ENCODE measurements around the gene MYO10.

Gene MYO10

GRCh38 chr5:16862777-16863176 is 73.3 kb downstream of the MYO10 start:
- H3K36me3 Mint-ChIP-seq, result no peaks in the 10 kb centered on the region
- peaks cover 1% of the 10 kb centered on the region for H3K27me3 Mint-ChIP-seq
- no peak overlapping the region for H3K4me3 Mint-ChIP-seq
- H3K27ac Mint-ChIP-seq, result no peak overlapping the region
- no peak for DNase-seq (ENCODE audit: low spot score in 2 of 2)
- H3K4me1 Mint-ChIP-seq, result no peaks in the 10 kb centered on the region
- H3K9me3 Mint-ChIP-seq, result no peaks in the 10 kb centered on the region
- no peak for ATAC-seq (ENCODE audit: low read depth)

- Mint-ChIP-seq H3K4me3 (no peak overlapping the region), H3K4me1 (no peaks in the 10 kb centered on the region), H3K36me3 (no peaks in the 10 kb centered on the region), H3K27me3 (peaks cover 1% of the 10 kb centered on the region), H3K9me3 (no peaks in the 10 kb centered on the region), H3K27ac (no peak overlapping the region)
- no peak for DNase-seq (ENCODE audit: low spot score in 2 of 2)
- ATAC-seq (ENCODE audit: low read depth), result no peak
These were observed 76.7 kb downstream of the MYO10 start for GRCh38 chr5:16859346-16859745.

GRCh38 chr5:16858151-16858550 is 77.9 kb downstream of the MYO10 start:
- no peak for DNase-seq (ENCODE audit: low spot score in 2 of 2)
- peaks cover 1% of the 10 kb centered on the region for H3K27me3 Mint-ChIP-seq
- H3K4me3 Mint-ChIP-seq, result no peak overlapping the region
- no peaks in the 10 kb centered on the region for H3K36me3 Mint-ChIP-seq
- no peaks in the 10 kb centered on the region for H3K4me1 Mint-ChIP-seq
- no peak overlapping the region for H3K27ac Mint-ChIP-seq
- ATAC-seq (ENCODE audit: low read depth), result no peak
- no peaks in the 10 kb centered on the region for H3K9me3 Mint-ChIP-seq

- H3K36me3 Mint-ChIP-seq, result no peaks in the 10 kb centered on the region
- H3K27me3 Mint-ChIP-seq, result peaks cover 1% of the 10 kb centered on the region
- ATAC-seq (ENCODE audit: low read depth) (no peak), DNase-seq (ENCODE audit: low spot score in 2 of 2) (no peak)
- no peak overlapping the region for H3K27ac Mint-ChIP-seq
- H3K4me1 Mint-ChIP-seq, result no peaks in the 10 kb centered on the region
- no peak overlapping the region for H3K4me3 Mint-ChIP-seq
- no peaks in the 10 kb centered on the region for H3K9me3 Mint-ChIP-seq
These were observed 78.5 kb downstream of the MYO10 start for GRCh38 chr5:16857635-16858034.

- Mint-ChIP-seq H3K4me1 (no peaks in the 10 kb centered on the region), H3K9me3 (no peaks in the 10 kb centered on the region), H3K27me3 (peaks cover 1% of the 10 kb centered on the region), H3K27ac (no peak overlapping the region), H3K4me3 (no peak overlapping the region), H3K36me3 (no peaks in the 10 kb centered on the region)
- no peak for ATAC-seq (ENCODE audit: low read depth)
- DNase-seq (ENCODE audit: low spot score in 2 of 2), result no peak
These were observed 79.6 kb downstream of the MYO10 start for GRCh38 chr5:16856531-16856930.

- Mint-ChIP-seq H3K36me3 (no peaks in the 10 kb centered on the region), H3K9me3 (no peaks in the 10 kb centered on the region), H3K4me1 (no peaks in the 10 kb centered on the region), H3K27ac (no peak overlapping the region), H3K27me3 (peaks cover 1% of the 10 kb centered on the region), H3K4me3 (no peak overlapping the region)
- ATAC-seq (ENCODE audit: low read depth) (no peak), DNase-seq (ENCODE audit: low spot score in 2 of 2) (no peak)
These were observed 80.2 kb downstream of the MYO10 start for GRCh38 chr5:16855898-16856297.

GRCh38 chr5:16855485-16855884 is 80.6 kb downstream of the MYO10 start:
- H3K9me3 Mint-ChIP-seq, result no peaks in the 10 kb centered on the region
- peaks cover 1% of the 10 kb centered on the region for H3K27me3 Mint-ChIP-seq
- no peak for DNase-seq (ENCODE audit: low spot score in 2 of 2)
- ATAC-seq (ENCODE audit: low read depth), result no peak
- no peak overlapping the region for H3K4me3 Mint-ChIP-seq
- H3K36me3 Mint-ChIP-seq, result no peaks in the 10 kb centered on the region
- H3K4me1 Mint-ChIP-seq, result no peaks in the 10 kb centered on the region
- H3K27ac Mint-ChIP-seq, result no peak overlapping the region

- H3K9me3 Mint-ChIP-seq, result no peaks in the 10 kb centered on the region
- H3K27ac Mint-ChIP-seq, result no peak overlapping the region
- ATAC-seq (ENCODE audit: low read depth) (no peak), DNase-seq (ENCODE audit: low spot score in 2 of 2) (no peak)
- H3K27me3 Mint-ChIP-seq, result no peaks in the 10 kb centered on the region
- H3K36me3 Mint-ChIP-seq, result no peaks in the 10 kb centered on the region
- no peaks in the 10 kb centered on the region for H3K4me1 Mint-ChIP-seq
- H3K4me3 Mint-ChIP-seq, result no peak overlapping the region
These were observed 81.7 kb downstream of the MYO10 start for GRCh38 chr5:16854351-16854750.

GRCh38 chr5:16853518-16853917 is 82.6 kb downstream of the MYO10 start:
- no peaks in the 10 kb centered on the region for H3K9me3 Mint-ChIP-seq
- H3K27me3 Mint-ChIP-seq, result no peaks in the 10 kb centered on the region
- no peak overlapping the region for H3K4me3 Mint-ChIP-seq
- ATAC-seq (ENCODE audit: low read depth) (no peak), DNase-seq (ENCODE audit: low spot score in 2 of 2) (no peak)
- no peak overlapping the region for H3K27ac Mint-ChIP-seq
- no peaks in the 10 kb centered on the region for H3K36me3 Mint-ChIP-seq
- H3K4me1 Mint-ChIP-seq, result no peaks in the 10 kb centered on the region

GRCh38 chr5:16852251-16853005 is 83.7 kb downstream of the MYO10 start:
- Mint-ChIP-seq H3K27me3 (no peaks in the 10 kb centered on the region), H3K27ac (no peak overlapping the region), H3K9me3 (no peaks in the 10 kb centered on the region), H3K4me3 (no peak overlapping the region), H3K4me1 (no peaks in the 10 kb centered on the region), H3K36me3 (no peaks in the 10 kb centered on the region)
- DNase-seq (ENCODE audit: low spot score in 2 of 2) (no peak), ATAC-seq (ENCODE audit: low read depth) (no peak)

GRCh38 chr5:16849775-16850174 is 86.3 kb downstream of the MYO10 start:
- Mint-ChIP-seq H3K36me3 (no peaks in the 10 kb centered on the region), H3K9me3 (no peaks in the 10 kb centered on the region), H3K4me3 (no peak overlapping the region), H3K27me3 (no peaks in the 10 kb centered on the region), H3K27ac (no peak overlapping the region), H3K4me1 (no peaks in the 10 kb centered on the region)
- ATAC-seq (ENCODE audit: low read depth) (no peak), DNase-seq (ENCODE audit: low spot score in 2 of 2) (no peak)

GRCh38 chr5:16849181-16849580 is 86.9 kb downstream of the MYO10 start:
- Mint-ChIP-seq H3K9me3 (no peaks in the 10 kb centered on the region), H3K4me3 (no peak overlapping the region), H3K27ac (no peak overlapping the region), H3K27me3 (no peaks in the 10 kb centered on the region), H3K4me1 (no peaks in the 10 kb centered on the region), H3K36me3 (no peaks in the 10 kb centered on the region)
- ATAC-seq (ENCODE audit: low read depth) (no peak), DNase-seq (ENCODE audit: low spot score in 2 of 2) (no peak)

- H3K27me3 Mint-ChIP-seq, result peaks cover 2% of the 10 kb centered on the region
- ATAC-seq (ENCODE audit: low read depth) (no peak), DNase-seq (ENCODE audit: low spot score in 2 of 2) (no peak)
- H3K4me3 Mint-ChIP-seq, result no peak overlapping the region
- H3K36me3 Mint-ChIP-seq, result no peaks in the 10 kb centered on the region
- H3K9me3 Mint-ChIP-seq, result no peaks in the 10 kb centered on the region
- no peaks in the 10 kb centered on the region for H3K4me1 Mint-ChIP-seq
- no peak overlapping the region for H3K27ac Mint-ChIP-seq
These were observed 91.1 kb downstream of the MYO10 start for GRCh38 chr5:16844952-16845351.

- H3K36me3 Mint-ChIP-seq, result no peaks in the 10 kb centered on the region
- no peak for DNase-seq (ENCODE audit: low spot score in 2 of 2)
- no peaks in the 10 kb centered on the region for H3K9me3 Mint-ChIP-seq
- peaks cover 4% of the 10 kb centered on the region for H3K27me3 Mint-ChIP-seq
- no peak for ATAC-seq (ENCODE audit: low read depth)
- H3K27ac Mint-ChIP-seq, result no peak overlapping the region
- no peaks in the 10 kb centered on the region for H3K4me1 Mint-ChIP-seq
- H3K4me3 Mint-ChIP-seq, result no peak overlapping the region
These were observed 93.2 kb downstream of the MYO10 start for GRCh38 chr5:16842896-16843295.

- Mint-ChIP-seq H3K27me3 (peaks cover 4% of the 10 kb centered on the region), H3K4me1 (no peaks in the 10 kb centered on the region), H3K36me3 (no peaks in the 10 kb centered on the region), H3K9me3 (no peaks in the 10 kb centered on the region), H3K27ac (no peak overlapping the region), H3K4me3 (no peak overlapping the region)
- DNase-seq (ENCODE audit: low spot score in 2 of 2) (no peak), ATAC-seq (ENCODE audit: low read depth) (no peak)
These were observed 94.7 kb downstream of the MYO10 start for GRCh38 chr5:16841416-16841815.
